GM10266 (cell line): ENCODE measurements around the gene ATP5PB.

Experiments
- DNase-seq: peaks from one replicate; pipeline ENCODE4 v3.0.0; 2012; ENCODE audit errors: extremely low spot score
- CTCF ChIP-seq: IDR thresholded peaks from 2 replicates; pipeline ENCODE4 v1.5.1; 2012; ENCODE audit warnings: mild to moderate bottlenecking, low read depth; ENCODE audit not compliant: control insufficient read depth, insufficient read depth; ENCODE audit errors: missing control alignments

Gene ATP5PB

GRCh38 chr1:111468717-111469100, 19.4 kb downstream of the ATP5PB start:
- TF ChIP-seq CTCF: no peak
- DNase-seq: no peak

GRCh38 chr1:111469539-111469938, 20.3 kb downstream of the ATP5PB start:
- no peak for DNase-seq
- no peak for TF ChIP-seq CTCF

- DNase-seq: no peak
- TF ChIP-seq CTCF: no peak
Observed at GRCh38 chr1:111470596-111470995, 21.3 kb downstream of the ATP5PB start.

- TF ChIP-seq CTCF: no peak
- no peak for DNase-seq
Observed at GRCh38 chr1:111471012-111471411, 21.7 kb downstream of the ATP5PB start.

- no peak for DNase-seq
- no peak for TF ChIP-seq CTCF
Observed at GRCh38 chr1:111471538-111471937, 22.3 kb downstream of the ATP5PB start.

- no peak for TF ChIP-seq CTCF
- no peak for DNase-seq
Observed at GRCh38 chr1:111474106-111474505, 24.8 kb downstream of the ATP5PB start.

GRCh38 chr1:111474521-111474920, 25.3 kb downstream of the ATP5PB start:
- no peak for TF ChIP-seq CTCF
- DNase-seq: no peak
